Left renal cortex interstitium (tissue), 4 donors: ENCODE results near the gene ACBD3. TPM values are rescaled to one million over a fixed set of nuclear protein-coding genes. Genes with fewer than 3 reads are reported as not detected.
"Not testable (repeated sequence)": the region's sequence is repeated elsewhere in the genome, so short reads cannot be mapped to it uniquely, and the experiment has no call there.

Experiments
- DNase-seq, 4 donors: peaks; one replicate each; pipeline ENCODE4 v3.0.0-alpha.2; 2013; ENCODE audit warnings: low read depth in 4 of 4, low spot score in 2 of 4, missing footprints in 1 of 4
- polyA plus RNA-seq, 4 donors: library from polyadenylated mRNA; unstranded; fragments of 120-200 nt; gene quantifications; one replicate each; pipeline ENCODE4 v1.2.1, GENCODE V29; 2013; ENCODE audit not compliant: insufficient read length in 4 of 4

Gene ACBD3
- polyA plus RNA-seq, 4 donors: 47.3 to 65.4 (median 55.5) TPM

GRCh38 chr1:226202666-226203065 is 16.1 kb upstream of the ACBD3 start:
- not testable (repeated sequence) for DNase-seq

- DNase-seq: no peak
These were observed 15.7 kb upstream of the ACBD3 start for GRCh38 chr1:226202246-226202645.

- no peak for DNase-seq
These were observed 14.6 kb upstream of the ACBD3 start for GRCh38 chr1:226201029-226201593.

- DNase-seq: no peak
These were observed 13.4 kb upstream of the ACBD3 start for GRCh38 chr1:226199971-226200370.

GRCh38 chr1:226195144-226195543 is 8.6 kb upstream of the ACBD3 start:
- DNase-seq: no peak

- no peak for DNase-seq
These were observed 839 bp upstream of the ACBD3 start for GRCh38 chr1:226187380-226187779.

GRCh38 chr1:226187019-226187322 is 430 bp upstream of the ACBD3 start:
- DNase-seq: no peak

GRCh38 chr1:226185141-226186036 is 1.2 kb downstream of the ACBD3 start:
- peak in 1 of 4 donors; percentile 10 for DNase-seq

- no peak for DNase-seq
These were observed 4.4 kb downstream of the ACBD3 start for GRCh38 chr1:226181996-226182714.

GRCh38 chr1:226176870-226177269 is 9.7 kb downstream of the ACBD3 start:
- DNase-seq: no peak

GRCh38 chr1:226172589-226172988 is 14.0 kb downstream of the ACBD3 start:
- no peak for DNase-seq

- DNase-seq: no peak
These were observed 20.2 kb downstream of the ACBD3 start for GRCh38 chr1:226166341-226166740.

- no peak for DNase-seq
These were observed 22.4 kb downstream of the ACBD3 start for GRCh38 chr1:226164154-226164553.

GRCh38 chr1:226162898-226163297 is 23.6 kb downstream of the ACBD3 start:
- DNase-seq: no peak

- no peak for DNase-seq
These were observed 27.6 kb downstream of the ACBD3 start for GRCh38 chr1:226158983-226159382.

- DNase-seq: no peak
These were observed 28.1 kb downstream of the ACBD3 start for GRCh38 chr1:226158457-226158856.

- DNase-seq: no peak
These were observed 28.7 kb downstream of the ACBD3 start for GRCh38 chr1:226157761-226158316.

GRCh38 chr1:226154593-226154992 is 31.9 kb downstream of the ACBD3 start:
- no peak for DNase-seq

- no peak for DNase-seq
These were observed 36.7 kb downstream of the ACBD3 start for GRCh38 chr1:226149806-226150205.

- no peak for DNase-seq
These were observed 38.4 kb downstream of the ACBD3 start for GRCh38 chr1:226148121-226148648.

- DNase-seq: no peak
These were observed 42.5 kb downstream of the ACBD3 start for GRCh38 chr1:226144045-226144444.
